Measurements from ENCODE around the gene SQSTM1. TPM values are rescaled to one million over a fixed set of nuclear protein-coding genes. Genes with fewer than 3 reads are reported as not detected.
"Not testable (repeated sequence)": the region's sequence is repeated elsewhere in the genome, so short reads cannot be mapped to it uniquely, and the experiment has no call there.

Gene SQSTM1
- total and polyA plus RNA-seq, 7 donors, result 168 to 443 (median 301) TPM

DNA sequence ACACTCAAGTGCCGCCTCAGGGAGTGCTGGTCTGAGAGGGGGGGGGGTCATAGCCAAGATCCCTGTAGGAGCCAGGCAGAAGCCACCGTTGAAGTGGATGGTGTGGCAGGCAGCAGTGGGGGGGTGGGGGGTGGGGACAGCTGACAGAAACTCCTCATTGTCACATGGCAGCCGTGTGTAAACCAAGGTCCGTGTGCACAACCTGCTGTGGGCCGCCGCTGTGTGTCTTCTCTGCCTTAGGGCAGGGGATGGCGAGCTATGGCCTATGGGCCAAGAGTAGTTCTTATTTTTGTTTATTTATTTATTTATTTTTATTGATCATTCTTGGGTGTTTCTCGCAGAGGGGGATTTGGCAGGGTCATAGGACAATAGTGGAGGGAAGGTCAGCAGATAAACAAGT, 13.4 kb downstream of the SQSTM1 start:
- intact Hi-C loops (cut with DNase I), result no loop called here
- Histone ChIP-seq H3K9me3 (no peaks in the 10 kb centered on the region), H3K27ac (peak overlapping the region in 1 of 4 donors; percentile 34), H3K4me1 (peaks cover 0 to 12% (median 8%) of the 10 kb centered on the region in 4 donors), H3K36me3 (peaks cover 72 to 94% (median 81%) of the 10 kb centered on the region in 4 donors), H3K27me3 (no peaks in the 10 kb centered on the region), H3K4me3 (no peak overlapping the region)
- DNase-seq, result no peak
- WGBS, 2 donors, result 87 to 91% methylated on average over 8 of the region's 8 CpGs
- TF ChIP-seq EP300 (IDR thresholded peaks at IDR 0.05), result no peak
- TF ChIP-seq POLR2A (IDR thresholded peaks at IDR 0.05), result no peak
- no peak for TF ChIP-seq POLR2AphosphoS5 (IDR thresholded peaks at IDR 0.05)
- TF ChIP-seq, protein P1, sequence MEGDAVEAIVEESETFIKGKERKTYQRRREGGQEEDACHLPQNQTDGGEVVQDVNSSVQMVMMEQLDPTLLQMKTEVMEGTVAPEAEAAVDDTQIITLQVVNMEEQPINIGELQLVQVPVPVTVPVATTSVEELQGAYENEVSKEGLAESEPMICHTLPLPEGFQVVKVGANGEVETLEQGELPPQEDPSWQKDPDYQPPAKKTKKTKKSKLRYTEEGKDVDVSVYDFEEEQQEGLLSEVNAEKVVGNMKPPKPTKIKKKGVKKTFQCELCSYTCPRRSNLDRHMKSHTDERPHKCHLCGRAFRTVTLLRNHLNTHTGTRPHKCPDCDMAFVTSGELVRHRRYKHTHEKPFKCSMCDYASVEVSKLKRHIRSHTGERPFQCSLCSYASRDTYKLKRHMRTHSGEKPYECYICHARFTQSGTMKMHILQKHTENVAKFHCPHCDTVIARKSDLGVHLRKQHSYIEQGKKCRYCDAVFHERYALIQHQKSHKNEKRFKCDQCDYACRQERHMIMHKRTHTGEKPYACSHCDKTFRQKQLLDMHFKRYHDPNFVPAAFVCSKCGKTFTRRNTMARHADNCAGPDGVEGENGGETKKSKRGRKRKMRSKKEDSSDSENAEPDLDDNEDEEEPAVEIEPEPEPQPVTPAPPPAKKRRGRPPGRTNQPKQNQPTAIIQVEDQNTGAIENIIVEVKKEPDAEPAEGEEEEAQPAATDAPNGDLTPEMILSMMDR (IDR thresholded peaks at IDR 0.05), result no peak

DNA sequence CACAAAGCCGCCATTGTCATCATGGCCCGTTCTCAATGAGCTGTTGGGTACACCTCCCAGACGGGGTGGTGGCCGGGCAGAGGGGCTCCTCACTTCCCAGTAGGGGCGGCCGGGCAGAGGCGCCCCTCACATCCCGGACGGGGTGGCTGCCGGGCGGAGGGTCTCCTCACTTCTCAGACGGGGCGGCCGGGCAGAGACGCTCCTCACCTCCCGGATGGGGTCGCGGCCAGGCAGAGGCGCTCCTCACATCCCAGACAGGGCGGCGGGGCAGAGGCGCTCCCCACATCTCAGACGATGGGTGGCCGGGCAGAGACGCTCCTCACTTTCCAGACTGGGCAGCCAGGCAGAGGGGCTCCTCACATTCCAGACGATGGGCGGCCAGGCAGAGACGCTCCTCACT, 14.2 kb downstream of the SQSTM1 start:
- WGBS, 2 donors, result 95 to 96% methylated on average over 24 to 25 of the region's 28 CpGs
- H3K27me3 ChIP-seq; H3K9me3 ChIP-seq; H3K4me3 ChIP-seq; DNase-seq; H3K4me1 ChIP-seq; H3K27ac ChIP-seq; intact Hi-C loops (cut with DNase I): not testable (repeated sequence)
- H3K36me3 ChIP-seq, result peaks cover 69 to 94% (median 78%) of the 10 kb centered on the region in 4 donors

DNA sequence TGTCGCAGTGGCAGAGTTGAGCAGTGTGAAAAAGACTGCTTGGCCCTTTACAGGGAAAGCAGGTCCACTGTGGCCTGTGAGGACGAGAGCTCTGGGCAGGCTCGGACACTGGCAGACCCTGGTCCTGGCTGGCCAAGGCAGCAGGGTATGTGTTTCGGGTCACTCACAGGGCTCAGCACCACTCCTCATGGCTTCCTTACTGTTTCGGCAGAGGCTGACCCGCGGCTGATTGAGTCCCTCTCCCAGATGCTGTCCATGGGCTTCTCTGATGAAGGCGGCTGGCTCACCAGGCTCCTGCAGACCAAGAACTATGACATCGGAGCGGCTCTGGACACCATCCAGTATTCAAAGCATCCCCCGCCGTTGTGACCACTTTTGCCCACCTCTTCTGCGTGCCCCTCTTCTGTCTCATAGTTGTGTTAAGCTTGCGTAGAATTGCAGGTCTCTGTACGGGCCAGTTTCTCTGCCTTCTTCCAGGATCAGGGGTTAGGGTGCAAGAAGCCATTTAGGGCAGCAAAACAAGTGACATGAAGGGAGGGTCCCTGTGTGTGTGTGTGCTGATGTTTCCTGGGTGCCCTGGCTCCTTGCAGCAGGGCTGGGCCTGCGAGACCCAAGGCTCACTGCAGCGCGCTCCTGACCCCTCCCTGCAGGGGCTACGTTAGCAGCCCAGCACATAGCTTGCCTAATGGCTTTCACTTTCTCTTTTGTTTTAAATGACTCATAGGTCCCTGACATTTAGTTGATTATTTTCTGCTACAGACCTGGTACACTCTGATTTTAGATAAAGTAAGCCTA, 15.7 kb downstream of the SQSTM1 start:
- Histone ChIP-seq H3K9me3 (no peaks in the 10 kb centered on the region), H3K36me3 (peaks cover 68 to 94% (median 75%) of the 10 kb centered on the region in 4 donors), H3K4me1 (peaks cover 0 to 10% (median 8%) of the 10 kb centered on the region in 4 donors), H3K27me3 (no peaks in the 10 kb centered on the region), H3K4me3 (no peak overlapping the region), H3K27ac (peak overlapping the region; percentile 21 to 54 (median 36))
- DNase-seq, result peak; percentile 77
- TF ChIP-seq, protein P1 (IDR thresholded peaks at IDR 0.05), result no peak
- TF ChIP-seq EP300 (IDR thresholded peaks at IDR 0.05) (no peak), POLR2AphosphoS5 (IDR thresholded peaks at IDR 0.05) (peak in 2 of 4 donors; percentile 50 to 61)
- 80 to 85% methylated on average over 19 of the region's 19 CpGs for WGBS, 2 donors
- intact Hi-C loops (cut with DNase I), result no loop called here

DNA sequence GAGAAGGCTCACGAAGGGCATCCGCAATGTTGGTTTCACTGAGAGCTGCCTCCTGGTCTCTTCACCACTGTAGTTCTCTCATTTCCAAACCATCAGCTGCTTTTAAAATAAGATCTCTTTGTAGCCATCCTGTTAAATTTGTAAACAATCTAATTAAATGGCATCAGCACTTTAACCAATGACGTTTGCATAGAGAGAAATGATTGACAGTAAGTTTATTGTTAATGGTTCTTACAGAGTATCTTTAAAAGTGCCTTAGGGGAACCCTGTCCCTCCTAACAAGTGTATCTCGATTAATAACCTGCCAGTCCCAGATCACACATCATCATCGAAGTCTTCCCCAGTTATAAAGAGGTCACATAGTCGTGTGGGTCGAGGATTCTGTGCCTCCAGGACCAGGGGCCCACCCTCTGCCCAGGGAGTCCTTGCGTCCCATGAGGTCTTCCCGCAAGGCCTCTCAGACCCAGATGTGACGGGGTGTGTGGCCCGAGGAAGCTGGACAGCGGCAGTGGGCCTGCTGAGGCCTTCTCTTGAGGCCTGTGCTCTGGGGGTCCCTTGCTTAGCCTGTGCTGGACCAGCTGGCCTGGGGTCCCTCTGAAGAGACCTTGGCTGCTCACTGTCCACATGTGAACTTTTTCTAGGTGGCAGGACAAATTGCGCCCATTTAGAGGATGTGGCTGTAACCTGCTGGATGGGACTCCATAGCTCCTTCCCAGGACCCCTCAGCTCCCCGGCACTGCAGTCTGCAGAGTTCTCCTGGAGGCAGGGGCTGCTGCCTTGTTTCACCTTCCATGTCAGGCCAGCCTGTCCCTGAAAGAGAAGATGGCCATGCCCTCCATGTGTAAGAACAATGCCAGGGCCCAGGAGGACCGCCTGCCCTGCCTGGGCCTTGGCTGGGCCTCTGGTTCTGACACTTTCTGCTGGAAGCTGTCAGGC, 16.6 kb downstream of the SQSTM1 start:
- peak overlapping the region; percentile 21 to 54 (median 36) for H3K27ac ChIP-seq
- DNase-seq, result peak; percentile 64
- intact Hi-C loops (cut with DNase I), result no loop called here

DNA sequence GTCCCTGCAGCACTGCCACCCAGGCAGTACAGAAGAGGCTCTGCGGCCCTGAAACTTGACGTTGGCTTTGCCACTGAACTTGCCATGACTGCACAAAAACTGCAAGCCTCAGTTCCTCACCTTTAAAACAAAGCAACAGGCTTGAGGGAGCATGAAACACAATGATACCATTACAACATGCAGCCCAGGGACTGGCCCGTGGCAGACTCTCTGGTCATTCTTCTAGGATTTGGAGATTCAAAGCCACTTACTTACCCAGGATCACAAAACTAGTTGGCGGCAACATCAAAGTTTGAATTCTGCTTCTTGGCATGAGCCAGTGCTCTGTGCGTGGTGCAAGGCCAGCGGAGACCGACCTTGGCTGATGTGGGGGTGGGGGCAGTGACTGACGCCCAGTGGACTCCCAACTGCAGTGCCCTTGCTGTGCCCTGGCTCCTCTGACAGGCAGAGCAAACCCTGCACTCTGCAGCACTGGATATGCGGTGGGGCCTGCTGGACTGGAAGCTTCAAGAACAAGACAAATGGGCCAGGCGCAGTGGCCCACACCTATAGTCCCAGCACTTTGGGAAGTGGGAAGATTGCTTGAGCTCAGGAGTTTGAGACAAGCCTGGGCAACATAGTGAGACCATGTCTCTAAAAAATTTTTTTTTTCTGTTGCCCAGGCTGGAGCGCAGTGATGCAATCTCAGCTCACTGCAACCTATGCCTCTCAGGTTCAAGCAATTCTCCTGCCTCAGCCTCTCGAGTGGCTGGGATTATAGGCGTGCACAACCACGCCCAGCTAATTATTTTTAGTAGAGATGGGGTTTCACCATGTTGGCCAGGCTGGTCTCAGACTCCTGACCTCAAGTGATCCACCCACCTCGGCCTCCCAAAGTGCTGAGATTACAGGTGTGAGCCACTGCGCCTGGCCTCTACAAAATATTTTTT, 18.9 kb downstream of the SQSTM1 start:
- Histone ChIP-seq H3K9me3 (no peaks in the 10 kb centered on the region), H3K27me3 (no peaks in the 10 kb centered on the region), H3K27ac (no peak overlapping the region), H3K4me3 (no peak overlapping the region), H3K4me1 (peaks cover 0 to 10% (median 8%) of the 10 kb centered on the region in 4 donors), H3K36me3 (peaks cover 45 to 88% (median 52%) of the 10 kb centered on the region in 4 donors)
- DNase-seq, result peak; percentile 67
- no peak for TF ChIP-seq POLR2A (IDR thresholded peaks at IDR 0.05)
- peak in 2 of 4 donors; percentile 53 to 68 for TF ChIP-seq POLR2AphosphoS5 (IDR thresholded peaks at IDR 0.05)
- TF ChIP-seq, protein P1 (IDR thresholded peaks at IDR 0.05), result no peak
- no peak for TF ChIP-seq EP300 (IDR thresholded peaks at IDR 0.05)
- 82 to 85% methylated on average over 16 of the region's 16 CpGs for WGBS, 2 donors
- intact Hi-C loops (cut with DNase I), result no loop called here

More for the DNA sequence above, 16.6 kb downstream of the SQSTM1 start:
- WGBS, 2 donors, result 84 to 87% methylated on average over 15 of the region's 15 CpGs
- H3K27me3 ChIP-seq, result no peaks in the 10 kb centered on the region
- no peak overlapping the region for H3K4me3 ChIP-seq
- TF ChIP-seq EP300 (IDR thresholded peaks at IDR 0.05), result no peak
- no peak for TF ChIP-seq POLR2A (IDR thresholded peaks at IDR 0.05)
- TF ChIP-seq POLR2AphosphoS5 (IDR thresholded peaks at IDR 0.05), result no peak
- peaks cover 64 to 92% (median 70%) of the 10 kb centered on the region in 4 donors for H3K36me3 ChIP-seq
- H3K9me3 ChIP-seq, result no peaks in the 10 kb centered on the region
- peaks cover 0 to 10% (median 8%) of the 10 kb centered on the region in 4 donors for H3K4me1 ChIP-seq
